Lower leg skin (tissue), 4 donors: ENCODE data around the gene QRFPR. TPM values are rescaled to one million over a fixed set of nuclear protein-coding genes. Genes with fewer than 3 reads are reported as not detected.

ENCODE experiments used
- DNase-seq, 2 donors: peaks; one replicate each; pipeline ENCODE4 v3.0.0-alpha.2; 2019; ENCODE audit warnings: low spot score in 2 of 2
- H3K4me3 ChIP-seq: fragments of 200-600 bp; sonication (generic); 2 replicates; pipeline ENCODE4 v1.5.1; 2017; ENCODE audit warnings: mild to moderate bottlenecking, low read depth; ENCODE audit not compliant: poor library complexity, severe bottlenecking
- CTCF ChIP-seq, 3 donors: fragments of 450-650 bp; IDR thresholded peaks; one replicate each; pipeline ENCODE4 v1.5.1; 2016; ENCODE audit warnings: antibody characterized with exemption in 3 of 3, mild to moderate bottlenecking in 3 of 3, moderate library complexity in 2 of 3
- POLR2A ChIP-seq, 2 donors: fragments of 450-650 bp; IDR thresholded peaks; one replicate each; pipeline ENCODE4 v1.6.1; 2016 to 2017; ENCODE audit warnings: antibody characterized with exemption in 2 of 2, mild to moderate bottlenecking in 1 of 2, moderate library complexity in 1 of 2
- WGBS, 2 donors: methylation state at CpG; one replicate each; pipeline ENCODE4 v1.1.5; 2018; 5-methylcytosine and 5-hydroxymethylcytosine counted together
- intact Hi-C: fragments of 100-400 bp; cut with DNase I; formaldehyde crosslinking; loops from one replicate; pipeline ENCODE4 v1.15.0; 2023; ENCODE audit warnings: low total_unique reads
- total RNA-seq, 4 donors: library from RNA; depleted of rRNA; stranded (reverse); fragments of >200 nt; gene quantifications; one replicate each; pipeline ENCODE4 v1.1.0, GENCODE V29; 2016

Gene QRFPR
- total RNA-seq, 4 donors from 2014 or later = not detected

- no peak overlapping the region for H3K4me3 ChIP-seq
- TF ChIP-seq POLR2A (IDR thresholded peaks at IDR 0.05) (no peak), CTCF (IDR thresholded peaks at IDR 0.05) (no peak)
- 80 to 92% methylated on average over 1 of the region's 1 CpG for WGBS, 2 donors
- no peak for DNase-seq
- intact Hi-C loops = no loop called here
Observed at GRCh38 chr4:121306931-121307330, 73.9 kb downstream of the QRFPR start.

- TF ChIP-seq POLR2A (IDR thresholded peaks at IDR 0.05) = no peak
- no peak for TF ChIP-seq CTCF (IDR thresholded peaks at IDR 0.05)
- H3K4me3 ChIP-seq = no peak overlapping the region
- DNase-seq = no peak
- WGBS, 2 donors = 69 to 87% methylated on average over 1 of the region's 1 CpG
- intact Hi-C loops = no loop called here
Observed at GRCh38 chr4:121304893-121305292, 75.9 kb downstream of the QRFPR start.

- intact Hi-C loops = no loop called here
- no peak overlapping the region for H3K4me3 ChIP-seq
- no peak for DNase-seq
- no peak for TF ChIP-seq CTCF (IDR thresholded peaks at IDR 0.05)
- TF ChIP-seq POLR2A (IDR thresholded peaks at IDR 0.05) = no peak
- WGBS, 2 donors = 55 to 57% methylated on average over 3 of the region's 3 CpGs
Observed at GRCh38 chr4:121299367-121299766, 81.5 kb downstream of the QRFPR start.

GRCh38 chr4:121283319-121283718, 97.5 kb downstream of the QRFPR start:
- no peak overlapping the region for H3K4me3 ChIP-seq
- WGBS, 2 donors = 75 to 100% methylated on average over 1 of the region's 1 CpG
- no peak for DNase-seq
- intact Hi-C loops = no loop called here
- TF ChIP-seq POLR2A (IDR thresholded peaks at IDR 0.05) = no peak
- TF ChIP-seq CTCF (IDR thresholded peaks at IDR 0.05) = no peak

GRCh38 chr4:121280425-121280824, 100.4 kb downstream of the QRFPR start:
- intact Hi-C loops = no loop called here
- TF ChIP-seq POLR2A (IDR thresholded peaks at IDR 0.05) = no peak
- TF ChIP-seq CTCF (IDR thresholded peaks at IDR 0.05) = no peak
- 48 to 55% methylated on average over 1 of the region's 1 CpG for WGBS, 2 donors
- no peak overlapping the region for H3K4me3 ChIP-seq
- no peak for DNase-seq

- intact Hi-C loops = no loop called here
- no peak for DNase-seq
- WGBS, 2 donors = 85 to 86% methylated on average over 4 of the region's 4 CpGs
Observed at GRCh38 chr4:121278811-121279368, 101.9 kb downstream of the QRFPR start.

More at GRCh38 chr4:121278811-121279368, 101.9 kb downstream of the QRFPR start:
- TF ChIP-seq POLR2A (IDR thresholded peaks at IDR 0.05) = no peak
- no peak for TF ChIP-seq CTCF (IDR thresholded peaks at IDR 0.05)
- no peak overlapping the region for H3K4me3 ChIP-seq
